Right lobe of liver (tissue), 6 donors: ENCODE data around the gene SOBP. TPM values are rescaled to one million over a fixed set of nuclear protein-coding genes. Genes with fewer than 3 reads are reported as not detected.

Experiments
- ATAC-seq, 4 donors: fragments of 200-7000 bp; cut with Tn5 transposase; one replicate each; pipeline ENCODE4 v1.9.1; 2020; ENCODE audit warnings: mild to moderate bottlenecking in 4 of 4, moderate library complexity in 4 of 4
- DNase-seq, 3 donors: peaks; one replicate each; pipeline ENCODE4 v3.0.0-alpha.2; 2020
- H3K27ac ChIP-seq, 3 donors: fragments of 200-600 bp; one replicate each; pipeline ENCODE4 v1.8.0; 2022
- H3K27me3 ChIP-seq, 2 donors: fragments of 200-600 bp; one replicate each; pipeline ENCODE4 v1.8.0; 2022
- H3K36me3 ChIP-seq, 4 donors: fragments of 200-600 bp; sonication (generic) in 1 of 4; one replicate each; pipeline versions ENCODE4 v1.5.1 to v1.8.0; 2017 to 2022; ENCODE audit warnings: control low read depth in 1 of 4
- H3K4me1 ChIP-seq, 4 donors: fragments of 200-600 bp; sonication (generic) in 1 of 4; one replicate each; pipeline versions ENCODE4 v1.5.1 to v1.8.0; 2017 to 2022; ENCODE audit warnings: control low read depth in 1 of 4
- H3K4me3 ChIP-seq, 3 donors: fragments of 200-600 bp; one replicate each; pipeline ENCODE4 v1.8.0; 2022
- H3K9me3 ChIP-seq, 4 donors: fragments of 200-600 bp; sonication (generic) in 1 of 4; one replicate each; pipeline versions ENCODE4 v1.5.1 to v1.8.0; 2017 to 2022; ENCODE audit warnings: control low read depth in 1 of 4
- CTCF ChIP-seq, 4 donors: fragments of 200-600 bp in 3 of 4; fragments of 450-650 bp in 1 of 4; IDR thresholded peaks; one replicate each; pipeline versions ENCODE4 v1.5.1 to v1.8.0; 2016 to 2022; ENCODE audit warnings: antibody characterized with exemption in 4 of 4, mild to moderate bottlenecking in 2 of 4
- POLR2A ChIP-seq: fragments of 450-650 bp; IDR thresholded peaks from one replicate; pipeline ENCODE4 v1.6.1; 2017; ENCODE audit warnings: antibody characterized with exemption, mild to moderate bottlenecking
- WGBS: methylation state at CpG from one replicate; pipeline ENCODE4 v1.1.6; 2018; ENCODE audit warnings: low coverage, low lambda C conversion rate; ENCODE audit not compliant: insufficient coverage; ENCODE audit errors: missing lambda C conversion rate; 5-methylcytosine and 5-hydroxymethylcytosine counted together
- intact Hi-C, 2 donors: fragments of 100-400 bp; cut with DNase I; formaldehyde crosslinking; loops; one replicate each; pipeline versions ENCODE4 v1.11.2 to v1.14.1; 2022
- total RNA-seq, 6 experiments: library from RNA; depleted of rRNA in 2 of 6; stranded (reverse); fragments of >200 nt in 2 of 6; fragmentation: NEBNext Ultra II Directional in 3 of 6; extraction: Animal tissue kit (Norgen Biotek cat#: 25700) in 3 of 6; gene quantifications; one replicate each; pipeline versions ENCODE4 v1.1.0 to v1.2.4, GENCODE V29; 2016 to 2023
- donor health status: DM: no; HTN: yes; CAD: no.
- donor health status: DM: no; HTN: no; CAD: no.
- donor health status: DM: no; HTN: no; CAD: no.
- donor health status: DM: no; HTN: yes; CAD: no.
- donor health status: DM: no; HTN: yes; CAD: no.

The SOBP gene
- total RNA-seq, 6 experiments from 2014 or later, result 1.3 to 3.5 (median 1.6) TPM

GRCh38 chr6:107443608-107444267 is 46.2 kb upstream of the SOBP start:
- Histone ChIP-seq H3K27ac (no peak overlapping the region), H3K9me3 (peaks cover 0 to 8% (median 0%) of the 10 kb centered on the region in 4 donors), H3K4me1 (no peaks in the 10 kb centered on the region), H3K36me3 (peaks cover 0 to 2% (median 0%) of the 10 kb centered on the region in 4 donors), H3K27me3 (no peaks in the 10 kb centered on the region), H3K4me3 (no peak overlapping the region)
- intact Hi-C loops, result no loop called here
- 96% methylated on average over 7 of the region's 7 CpGs for WGBS
- no peak for ATAC-seq
- TF ChIP-seq POLR2A (no peak), CTCF (IDR thresholded peaks at IDR 0.05) (no peak)
- no peak for DNase-seq

- 70% methylated on average over 1 of the region's 1 CpG for WGBS
- no peak for ATAC-seq
- no peak for DNase-seq
Measured at GRCh38 chr6:107444277-107444676, 45.6 kb upstream of the SOBP start.

GRCh38 chr6:107447663-107448216 is 42.2 kb upstream of the SOBP start:
- TF ChIP-seq POLR2A, result no peak
- no peak for TF ChIP-seq CTCF (IDR thresholded peaks at IDR 0.05)
- H3K9me3 ChIP-seq, result peaks cover 0 to 8% (median 0%) of the 10 kb centered on the region in 4 donors
- no peaks in the 10 kb centered on the region for H3K27me3 ChIP-seq
- no peak overlapping the region for H3K4me3 ChIP-seq
- no peak overlapping the region for H3K27ac ChIP-seq
- H3K4me1 ChIP-seq, result no peaks in the 10 kb centered on the region
- no peak for DNase-seq
- peaks cover 0 to 6% (median 0%) of the 10 kb centered on the region in 4 donors for H3K36me3 ChIP-seq
- WGBS, result 90% methylated on average over 2 of the region's 2 CpGs
- no peak for ATAC-seq
- intact Hi-C loops, result no loop called here

More at GRCh38 chr6:107444277-107444676, 45.6 kb upstream of the SOBP start:
- H3K27ac ChIP-seq, result no peak overlapping the region
- H3K36me3 ChIP-seq, result peaks cover 0 to 2% (median 0%) of the 10 kb centered on the region in 4 donors
- no peaks in the 10 kb centered on the region for H3K4me1 ChIP-seq
- no peaks in the 10 kb centered on the region for H3K27me3 ChIP-seq
- peaks cover 0 to 8% (median 0%) of the 10 kb centered on the region in 4 donors for H3K9me3 ChIP-seq
- intact Hi-C loops, result no loop called here
- H3K4me3 ChIP-seq, result no peak overlapping the region
- TF ChIP-seq POLR2A, result no peak
- TF ChIP-seq CTCF (IDR thresholded peaks at IDR 0.05), result no peak

GRCh38 chr6:107448776-107449175 is 41.1 kb upstream of the SOBP start:
- TF ChIP-seq CTCF (IDR thresholded peaks at IDR 0.05), result no peak
- TF ChIP-seq POLR2A, result no peak
- no peaks in the 10 kb centered on the region for H3K27me3 ChIP-seq
- intact Hi-C loops, result no loop called here
- peaks cover 0 to 8% (median 0%) of the 10 kb centered on the region in 4 donors for H3K9me3 ChIP-seq
- 100% methylated on average over 1 of the region's 1 CpG for WGBS
- no peak overlapping the region for H3K27ac ChIP-seq
- DNase-seq (no peak), ATAC-seq (no peak)
- no peaks in the 10 kb centered on the region for H3K4me1 ChIP-seq
- peaks cover 0 to 6% (median 0%) of the 10 kb centered on the region in 4 donors for H3K36me3 ChIP-seq
- H3K4me3 ChIP-seq, result no peak overlapping the region
